GM19468 (cell line): ENCODE results near the gene IGLON5.

Experiments used
- ATAC-seq: cut with Tn5 transposase; IDR thresholded peaks from one replicate; pipeline ENCODE4 v1.9.1; 2021; ENCODE audit warnings: mild to moderate bottlenecking, moderate library complexity, moderate number of reproducible peaks; ENCODE audit not compliant: unreplicated experiment; ENCODE audit errors: extremely low read depth

The IGLON5 gene

DNA sequence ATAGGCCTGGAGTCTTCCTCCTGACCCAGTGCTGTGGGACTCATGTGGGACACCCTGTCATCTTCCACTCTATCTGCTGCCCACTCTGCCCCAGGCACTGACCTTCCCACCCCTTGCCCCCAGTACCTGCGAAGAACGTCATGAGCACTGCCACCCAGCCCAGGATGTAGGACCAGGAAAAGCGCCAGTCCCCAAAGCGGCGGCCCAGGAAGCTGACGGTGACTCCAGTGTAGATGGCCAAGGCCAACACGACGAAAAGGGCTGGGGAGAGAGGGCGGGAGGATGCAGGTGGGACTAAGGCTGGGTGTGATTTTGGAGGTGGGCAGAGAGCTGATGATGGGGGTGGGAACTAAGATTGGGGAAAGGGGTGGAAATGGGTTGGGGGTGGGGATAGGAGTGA lies 68.9 kb downstream of the IGLON5 start:
- ATAC-seq: no peak
